Prostate gland (tissue), 2 donors: Measurements from ENCODE around the gene SUN5. TPM values are rescaled to one million over a fixed set of nuclear protein-coding genes. Genes with fewer than 3 reads are reported as not detected.

Experiments used
- DNase-seq: peaks from one replicate; pipeline ENCODE4 v3.0.0-alpha.2; 2019; ENCODE audit warnings: low spot score
- H3K27ac ChIP-seq, 2 donors: fragments of 200-600 bp; sonication (generic); 2 replicates each; pipeline ENCODE4 v1.5.1; 2017 to 2019
- H3K27me3 ChIP-seq: fragments of 200-600 bp; sonication (generic); replicated peaks from 2 replicates; pipeline ENCODE4 v1.5.1; 2019; ENCODE audit not compliant: insufficient read depth
- H3K36me3 ChIP-seq, 2 donors: fragments of 200-600 bp; sonication (generic); 1 replicate in 1 of 2; 2 replicates in 1 of 2; pipeline versions ENCODE4 v1.5.1 to v1.8.1; 2017 to 2019
- H3K4me1 ChIP-seq: fragments of 200-600 bp; sonication (generic); replicated peaks from 2 replicates; pipeline ENCODE4 v1.5.1; 2019
- H3K4me3 ChIP-seq, 2 donors: fragments of 200-600 bp; sonication (generic); 2 replicates each; pipeline ENCODE4 v1.5.1; 2017 to 2019
- H3K9me3 ChIP-seq: fragments of 200-600 bp; sonication (generic); 2 replicates; pipeline ENCODE4 v1.5.1; 2017
- POLR2A ChIP-seq: fragments of 450-650 bp; IDR thresholded peaks from one replicate; pipeline ENCODE4 v1.6.1; 2016; ENCODE audit warnings: antibody characterized with exemption, mild to moderate bottlenecking
- POLR2AphosphoS5 ChIP-seq: sonication (generic); formaldehyde crosslinking; IDR thresholded peaks from one replicate; pipeline ENCODE4 v1.6.1; 2017; ENCODE audit warnings: antibody characterized with exemption
- WGBS: methylation state at CpG from one replicate; pipeline ENCODE4 v1.1.5; 2018; 5-methylcytosine and 5-hydroxymethylcytosine counted together
- intact Hi-C: fragments of 100-400 bp; cut with DNase I; formaldehyde crosslinking; loops from one replicate; pipeline ENCODE4 v1.14.2; 2022
- total RNA-seq, 2 donors: library from RNA; depleted of rRNA; stranded (reverse); fragments of >200 nt; gene quantifications; one replicate each; pipeline ENCODE4 v1.1.0, GENCODE V29; 2016
- TF ChIP-seq, protein P1 (sequence below), 4 experiments: fragments of 200-600 bp in 2 of 4; fragments of 450-650 bp in 2 of 4; sonication (generic) in 2 of 4; IDR thresholded peaks; 1 replicate in 3 of 4; 2 replicates in 1 of 4; pipeline ENCODE4 v1.5.1; 2016 to 2019; ENCODE audit warnings: antibody characterized with exemption in 4 of 4, mild to moderate bottlenecking in 2 of 4, moderate library complexity in 2 of 4

Gene SUN5
- total RNA-seq, 2 donors from 2014 or later, result 4.7 TPM; not detected in 1

DNA sequence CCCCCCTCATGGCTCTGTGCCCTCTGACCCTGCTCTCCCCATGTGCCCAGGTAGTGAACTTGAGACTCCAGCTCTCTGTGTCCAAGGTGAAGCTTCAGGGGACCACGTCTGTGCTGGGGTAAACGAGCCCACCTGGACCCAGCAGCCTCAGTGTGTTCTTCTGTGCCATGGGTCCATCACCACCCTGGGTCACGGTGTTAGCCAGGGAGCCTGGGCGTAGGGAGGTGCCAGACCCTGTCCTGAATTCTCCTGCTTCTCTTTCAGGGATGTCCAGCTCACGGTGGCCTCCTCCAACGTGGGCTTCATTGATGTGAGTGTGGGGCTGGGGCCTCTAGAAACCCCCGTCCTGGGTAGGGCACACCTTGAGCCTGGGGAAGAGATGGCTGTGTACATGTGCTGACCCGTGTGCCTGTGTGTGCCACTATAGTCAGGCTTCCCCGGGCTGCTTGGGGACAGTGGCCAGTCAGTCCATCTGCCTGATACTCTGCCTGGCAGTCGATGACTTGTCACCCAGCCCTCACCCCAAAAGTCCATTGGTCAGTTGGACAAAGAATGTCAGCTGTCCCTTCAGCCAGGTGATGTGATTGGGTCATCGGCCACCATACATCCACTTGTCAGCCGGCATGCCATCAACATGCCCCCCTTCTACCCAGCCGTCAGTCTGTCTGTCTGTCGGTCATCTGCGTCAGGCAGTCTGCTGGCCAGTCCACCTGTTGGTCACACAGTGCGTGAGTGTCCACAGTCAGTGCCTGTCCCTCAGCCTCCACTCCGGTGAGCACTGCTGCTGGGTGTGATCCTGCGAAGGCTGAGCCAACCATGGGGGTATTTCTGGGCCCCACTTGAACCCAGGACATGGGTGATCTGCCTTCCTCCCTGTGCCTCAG lies 16.3 kb upstream of the SUN5 start:
- TF ChIP-seq, protein P1, sequence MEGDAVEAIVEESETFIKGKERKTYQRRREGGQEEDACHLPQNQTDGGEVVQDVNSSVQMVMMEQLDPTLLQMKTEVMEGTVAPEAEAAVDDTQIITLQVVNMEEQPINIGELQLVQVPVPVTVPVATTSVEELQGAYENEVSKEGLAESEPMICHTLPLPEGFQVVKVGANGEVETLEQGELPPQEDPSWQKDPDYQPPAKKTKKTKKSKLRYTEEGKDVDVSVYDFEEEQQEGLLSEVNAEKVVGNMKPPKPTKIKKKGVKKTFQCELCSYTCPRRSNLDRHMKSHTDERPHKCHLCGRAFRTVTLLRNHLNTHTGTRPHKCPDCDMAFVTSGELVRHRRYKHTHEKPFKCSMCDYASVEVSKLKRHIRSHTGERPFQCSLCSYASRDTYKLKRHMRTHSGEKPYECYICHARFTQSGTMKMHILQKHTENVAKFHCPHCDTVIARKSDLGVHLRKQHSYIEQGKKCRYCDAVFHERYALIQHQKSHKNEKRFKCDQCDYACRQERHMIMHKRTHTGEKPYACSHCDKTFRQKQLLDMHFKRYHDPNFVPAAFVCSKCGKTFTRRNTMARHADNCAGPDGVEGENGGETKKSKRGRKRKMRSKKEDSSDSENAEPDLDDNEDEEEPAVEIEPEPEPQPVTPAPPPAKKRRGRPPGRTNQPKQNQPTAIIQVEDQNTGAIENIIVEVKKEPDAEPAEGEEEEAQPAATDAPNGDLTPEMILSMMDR (IDR thresholded peaks at IDR 0.05), result no peak
- TF ChIP-seq POLR2A (no peak), POLR2AphosphoS5 (no peak)
- no peak for DNase-seq
- intact Hi-C loops, result no loop called here

DNA sequence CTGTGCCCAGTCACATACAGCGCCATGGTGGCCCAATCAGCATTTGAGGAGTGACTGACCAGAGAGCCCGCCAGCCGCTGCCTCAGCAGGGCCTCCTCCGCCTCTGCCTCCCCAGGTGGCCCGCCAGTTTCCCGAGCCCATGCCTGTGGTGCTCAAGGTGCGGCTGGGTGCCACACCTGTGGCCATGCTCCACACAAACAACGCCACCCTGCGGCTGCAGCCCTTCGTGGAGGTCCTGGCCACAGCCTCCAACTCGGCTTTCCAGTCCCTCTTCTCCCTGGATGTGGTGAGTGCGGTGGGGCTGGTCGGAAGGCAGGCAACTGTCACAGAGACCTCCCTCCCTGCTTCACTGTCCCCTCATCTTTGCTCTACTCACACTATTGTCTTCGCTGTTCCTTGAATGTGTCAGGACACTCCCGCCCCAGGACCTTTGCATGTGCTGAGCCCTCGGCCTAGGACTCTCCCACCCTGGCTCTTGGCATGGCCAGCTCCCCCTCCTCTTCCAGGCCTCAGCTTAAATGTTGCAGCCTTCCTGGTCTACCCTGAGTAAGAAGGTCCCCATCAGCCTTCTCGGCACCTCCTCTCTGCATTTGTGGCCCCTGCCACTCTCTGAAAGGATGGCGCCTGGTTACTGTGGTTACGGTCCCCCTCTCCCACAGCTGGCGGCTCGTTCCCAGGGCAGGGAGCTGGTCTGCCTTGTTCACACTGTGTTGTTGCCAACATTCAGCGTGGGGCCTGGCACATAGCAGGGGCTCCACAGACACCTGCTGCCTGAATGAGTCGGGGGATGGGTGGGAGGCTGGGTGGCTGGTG lies 15.4 kb upstream of the SUN5 start:
- no peaks in the 10 kb centered on the region for H3K9me3 ChIP-seq
- H3K36me3 ChIP-seq, result no peaks in the 10 kb centered on the region
- no peaks in the 10 kb centered on the region for H3K27me3 ChIP-seq
- intact Hi-C loops, result no loop called here
- H3K4me3 ChIP-seq, result no peak overlapping the region
- DNase-seq, result no peak
- no peaks in the 10 kb centered on the region for H3K4me1 ChIP-seq
- TF ChIP-seq, protein P1 (IDR thresholded peaks at IDR 0.05), result no peak
- TF ChIP-seq POLR2A (no peak), POLR2AphosphoS5 (no peak)
- 89% methylated on average over 23 of the region's 23 CpGs for WGBS
- no peak overlapping the region for H3K27ac ChIP-seq

More for the DNA sequence above, 16.3 kb upstream of the SUN5 start:
- Histone ChIP-seq H3K27me3 (no peaks in the 10 kb centered on the region), H3K27ac (no peak overlapping the region), H3K36me3 (no peaks in the 10 kb centered on the region), H3K4me1 (no peaks in the 10 kb centered on the region), H3K4me3 (no peak overlapping the region), H3K9me3 (no peaks in the 10 kb centered on the region)
- WGBS, result 91% methylated on average over 17 of the region's 18 CpGs

DNA sequence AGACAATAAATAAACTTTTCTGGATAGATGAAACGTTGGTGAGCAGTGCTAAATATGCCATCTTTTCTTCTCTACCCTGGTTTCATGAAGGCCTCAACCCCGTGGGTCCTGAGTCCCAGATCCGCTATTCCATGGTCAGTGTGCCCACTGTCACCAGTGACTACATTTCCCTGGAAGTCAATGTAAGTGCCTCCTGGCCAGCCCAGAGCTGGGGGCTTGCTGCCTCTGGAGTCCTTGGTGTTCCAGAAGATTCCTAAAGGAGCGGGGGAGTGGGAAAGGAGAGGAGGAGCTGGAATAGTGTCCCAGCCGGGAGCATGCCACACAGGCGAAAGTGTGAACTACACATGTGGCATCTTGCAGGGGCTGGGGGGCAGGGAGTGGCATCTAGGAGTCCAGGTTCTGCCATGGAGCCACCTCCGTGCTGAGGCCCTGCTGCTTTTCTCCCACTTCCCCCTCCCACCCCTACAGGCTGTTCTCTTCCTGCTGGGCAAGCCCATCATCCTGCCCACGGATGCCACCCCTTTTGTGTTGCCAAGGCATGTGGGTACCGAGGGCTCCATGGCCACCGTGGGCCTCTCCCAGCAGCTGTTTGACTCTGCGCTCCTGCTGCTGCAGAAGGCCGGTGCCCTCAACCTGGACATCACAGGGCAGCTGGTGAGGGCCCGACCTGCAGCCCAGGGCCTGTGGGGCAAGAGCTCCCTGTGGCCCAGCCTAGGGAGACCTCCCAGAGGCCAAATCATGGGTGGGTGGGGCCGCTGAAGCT lies 14.1 kb upstream of the SUN5 start:
- H3K4me1 ChIP-seq, result no peaks in the 10 kb centered on the region
- 71% methylated on average over 14 of the region's 14 CpGs for WGBS
- TF ChIP-seq, protein P1 (IDR thresholded peaks at IDR 0.05), result no peak
- TF ChIP-seq POLR2AphosphoS5, result no peak
- TF ChIP-seq POLR2A, result no peak
- H3K27ac ChIP-seq, result no peak overlapping the region
- intact Hi-C loops, result no loop called here
- no peaks in the 10 kb centered on the region for H3K36me3 ChIP-seq
- no peak overlapping the region for H3K4me3 ChIP-seq
- no peaks in the 10 kb centered on the region for H3K9me3 ChIP-seq
- no peak for DNase-seq
- no peaks in the 10 kb centered on the region for H3K27me3 ChIP-seq

DNA sequence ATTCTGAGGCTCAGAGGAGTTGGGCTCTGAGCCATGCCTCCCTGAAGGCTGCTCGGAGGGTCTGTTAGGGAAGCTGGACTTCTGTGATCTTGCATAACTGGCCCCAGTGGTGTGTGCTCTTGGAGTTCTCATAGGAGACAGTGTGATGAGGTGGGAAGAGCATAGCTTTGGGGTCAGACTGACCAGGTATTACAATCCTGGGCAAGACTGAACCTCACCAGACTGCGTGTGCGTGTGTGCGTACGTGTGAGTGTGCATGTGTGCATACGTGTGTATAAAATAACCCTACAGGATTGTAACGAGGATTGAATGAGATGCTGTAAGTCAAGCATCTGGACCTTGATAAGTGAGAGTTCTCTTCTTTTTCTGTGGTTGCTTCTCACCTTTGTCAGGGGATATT lies 13.3 kb upstream of the SUN5 start:
- DNase-seq, result no peak
- no peak overlapping the region for H3K4me3 ChIP-seq
- H3K27me3 ChIP-seq, result no peaks in the 10 kb centered on the region
- H3K9me3 ChIP-seq, result no peaks in the 10 kb centered on the region
- H3K27ac ChIP-seq, result no peak overlapping the region
- TF ChIP-seq, protein P1 (IDR thresholded peaks at IDR 0.05), result no peak
- no peak for TF ChIP-seq POLR2AphosphoS5
- TF ChIP-seq POLR2A, result no peak
- no peaks in the 10 kb centered on the region for H3K4me1 ChIP-seq
- intact Hi-C loops, result no loop called here
- WGBS, result 92% methylated on average over 7 of the region's 7 CpGs
- no peaks in the 10 kb centered on the region for H3K36me3 ChIP-seq
